GM19395 (cell line): ENCODE data around the gene TNFRSF1B.

Experiments used
- ATAC-seq: cut with Tn5 transposase; IDR thresholded peaks from one replicate; pipeline ENCODE4 v1.9.1; 2021; ENCODE audit warnings: mild to moderate bottlenecking, moderate library complexity; ENCODE audit not compliant: unreplicated experiment

Gene TNFRSF1B

GRCh38 chr1:12157366-12158231 lies 9.2 kb upstream of the TNFRSF1B start:
- ATAC-seq: no peak

DNA sequence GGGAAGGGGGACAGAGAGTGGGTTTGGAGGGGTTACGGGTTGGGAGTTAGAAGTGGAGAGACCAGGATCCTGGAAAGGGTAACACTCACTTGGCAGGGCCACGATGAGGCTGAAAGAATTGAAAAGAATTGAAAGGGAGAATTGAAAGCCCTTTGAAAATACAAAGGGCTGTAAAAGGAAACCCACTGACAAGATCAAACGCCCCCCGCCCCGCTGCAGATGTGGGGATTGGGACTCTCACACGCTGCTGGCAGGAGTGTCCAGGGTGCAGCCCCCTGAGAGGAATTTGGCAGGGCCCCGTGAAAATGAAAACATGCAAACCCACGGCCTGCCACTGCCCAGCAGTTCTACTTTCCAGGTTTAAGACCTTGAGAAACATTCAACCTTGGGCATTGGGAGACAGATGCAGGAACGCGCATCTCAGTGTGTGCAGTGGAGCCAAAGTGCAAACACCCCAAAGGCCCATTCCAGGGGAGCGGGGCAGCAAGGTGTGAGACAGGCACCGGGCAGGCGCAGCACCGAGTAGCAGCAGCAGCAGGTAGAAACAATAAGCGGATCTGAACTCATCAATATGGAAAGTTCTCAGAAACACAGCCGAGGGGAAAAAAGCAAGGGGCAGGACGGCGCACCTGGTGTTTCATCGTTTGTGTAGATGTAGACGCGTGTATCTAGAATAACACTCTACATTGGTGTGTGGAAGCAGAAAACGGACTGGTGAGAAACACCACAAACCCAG lies 8.3 kb upstream of the TNFRSF1B start:
- ATAC-seq: no peak

DNA sequence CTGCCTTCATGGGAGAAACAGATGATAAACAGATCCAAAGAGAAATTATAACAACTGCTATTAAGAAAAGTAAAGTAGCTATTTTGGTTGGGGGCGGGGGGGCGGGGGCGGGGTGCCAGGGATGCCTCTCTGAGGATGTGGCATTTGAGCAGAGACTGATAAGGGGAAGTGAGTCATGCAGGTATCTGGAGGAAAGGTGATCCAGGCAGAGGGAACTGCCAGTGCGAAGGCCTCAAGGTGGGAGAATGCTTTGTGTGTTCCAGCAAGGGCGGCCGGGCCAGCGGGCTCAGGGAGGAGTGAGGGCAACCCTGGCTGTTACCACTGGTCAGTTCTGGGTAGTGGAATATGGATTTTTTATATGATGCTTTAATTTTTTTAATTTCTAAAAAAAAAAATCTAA lies 7.0 kb upstream of the TNFRSF1B start:
- no peak for ATAC-seq

DNA sequence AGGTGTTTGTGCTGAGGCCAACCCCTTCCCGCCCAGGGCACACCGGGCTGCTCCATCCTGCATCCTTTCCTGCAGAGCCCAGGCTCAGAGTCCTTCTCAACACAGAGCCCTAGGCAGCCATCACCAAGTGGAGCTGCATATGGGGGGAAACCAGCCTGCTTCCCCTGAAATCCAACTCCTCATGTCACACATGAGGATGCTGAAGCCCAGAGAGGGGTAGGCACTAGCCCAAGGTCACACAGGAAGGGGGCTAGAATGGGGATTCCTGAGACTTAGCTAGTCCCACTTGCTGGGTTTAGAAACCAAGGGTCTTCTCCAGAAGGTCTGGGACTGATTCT lies 5.5 kb upstream of the TNFRSF1B start:
- peak; percentile 4 for ATAC-seq

- peak; percentile 79 for ATAC-seq
Observed at GRCh38 chr1:12161662-12162458, 4.9 kb upstream of the TNFRSF1B start.

GRCh38 chr1:12162459-12163137 lies 4.2 kb upstream of the TNFRSF1B start:
- ATAC-seq: no peak

DNA sequence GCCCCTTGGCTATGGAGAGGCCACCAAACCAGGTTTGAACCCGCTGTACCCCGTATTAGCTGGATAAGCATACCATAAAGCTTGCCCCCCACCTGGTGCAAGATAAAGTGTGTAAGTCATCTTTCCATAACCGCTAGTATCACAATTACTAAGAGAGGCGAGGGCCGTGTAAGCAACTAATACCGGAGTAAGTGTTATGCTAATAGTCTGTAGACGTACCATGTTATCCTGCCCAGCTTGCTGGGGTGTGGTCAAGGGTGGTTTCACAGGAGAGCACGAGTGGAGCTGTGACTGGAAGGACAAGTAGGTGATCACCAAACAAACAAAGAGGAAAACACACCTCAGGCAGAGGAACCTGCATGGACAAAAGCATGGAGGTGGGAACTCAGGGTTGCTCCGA lies 3.6 kb upstream of the TNFRSF1B start:
- no peak for ATAC-seq

GRCh38 chr1:12164210-12164609 lies 2.6 kb upstream of the TNFRSF1B start:
- no peak for ATAC-seq

GRCh38 chr1:12165342-12165741 lies 1.4 kb upstream of the TNFRSF1B start:
- ATAC-seq: no peak

- peak; percentile 18 for ATAC-seq
Observed at GRCh38 chr1:12167493-12168429, 970 bp downstream of the TNFRSF1B start.

- ATAC-seq: no peak
Observed at GRCh38 chr1:12168451-12169160, 1.8 kb downstream of the TNFRSF1B start.

GRCh38 chr1:12169442-12170135 lies 2.8 kb downstream of the TNFRSF1B start:
- ATAC-seq: no peak

GRCh38 chr1:12170263-12170671 lies 3.5 kb downstream of the TNFRSF1B start:
- no peak for ATAC-seq

DNA sequence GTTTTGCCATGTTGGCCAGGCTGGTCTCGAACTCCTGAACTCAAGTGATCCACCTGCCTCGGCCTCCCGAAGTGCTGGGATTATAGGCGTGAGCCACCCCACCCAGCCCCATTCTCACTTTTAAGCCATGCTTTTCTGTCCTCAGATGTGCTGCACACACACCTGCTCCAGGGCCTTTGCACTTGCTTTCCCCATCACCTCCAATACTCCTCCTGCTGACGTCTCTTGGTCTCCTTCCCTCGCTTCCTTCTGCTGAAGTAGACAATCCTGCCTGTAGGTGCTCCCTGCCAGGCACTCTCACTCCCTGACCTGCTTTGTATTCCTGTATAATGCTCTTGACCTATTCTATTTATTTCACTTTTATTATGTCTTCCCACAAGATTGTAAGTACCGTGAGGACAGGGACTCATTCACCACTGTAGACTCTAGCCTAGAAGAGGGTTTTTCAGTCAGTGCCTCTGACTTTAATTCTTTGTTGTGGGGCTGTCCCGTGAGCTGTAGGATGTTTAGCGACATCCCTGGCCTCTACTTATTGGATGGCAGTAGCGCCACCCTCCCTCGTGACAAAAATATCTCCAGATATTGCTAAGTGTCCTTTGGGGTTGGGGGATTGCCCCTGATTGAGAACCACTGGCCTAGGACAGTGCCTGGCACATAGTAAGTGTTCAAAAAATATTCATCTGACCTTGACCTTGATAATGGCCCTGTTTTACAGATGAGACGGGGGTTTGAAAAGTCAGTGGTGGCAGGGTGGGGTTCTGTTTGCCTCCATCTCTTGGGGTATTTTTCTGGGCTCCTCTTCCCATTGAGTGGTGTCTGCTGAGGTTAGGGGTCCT lies 4.6 kb downstream of the TNFRSF1B start:
- ATAC-seq: no peak

DNA sequence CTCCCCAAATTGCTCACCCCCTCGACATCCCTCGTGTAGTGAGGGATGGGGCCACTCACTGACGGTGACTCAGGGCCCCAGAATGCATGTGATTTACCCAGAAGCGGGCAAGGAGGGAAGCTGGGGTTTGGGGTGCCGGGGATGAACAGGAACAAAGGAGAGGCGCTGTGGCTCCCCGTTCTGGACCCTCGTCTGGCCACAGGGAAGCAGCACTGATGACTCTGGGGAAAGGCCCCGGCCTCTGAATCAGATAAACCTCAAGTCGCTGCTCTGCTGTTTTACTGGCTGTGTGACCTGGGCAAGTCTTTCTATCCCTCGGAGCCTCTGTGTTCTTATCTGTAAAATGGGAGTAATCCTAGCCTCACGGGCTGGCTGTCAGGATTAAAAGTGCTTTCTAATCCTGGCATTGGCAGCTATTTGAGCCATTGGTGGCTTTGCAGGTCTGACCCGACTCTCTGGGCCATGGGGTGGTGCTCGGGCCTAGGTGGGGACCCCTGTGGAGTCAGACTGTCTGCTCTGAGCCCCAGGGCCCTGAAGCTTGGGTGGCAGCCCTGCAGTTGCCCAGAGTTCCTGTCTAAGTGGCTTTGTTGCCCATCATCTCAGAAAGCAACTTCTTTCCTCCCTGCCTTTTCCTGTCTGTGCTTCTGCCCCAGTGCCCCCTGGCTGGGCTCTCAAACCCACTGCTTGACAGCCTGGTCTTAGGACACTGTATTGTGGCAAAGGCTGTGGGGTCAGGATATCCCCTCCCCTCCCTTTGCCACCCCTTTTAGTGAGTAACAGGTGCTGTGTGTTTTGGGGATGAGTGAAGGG lies 5.5 kb downstream of the TNFRSF1B start:
- no peak for ATAC-seq

DNA sequence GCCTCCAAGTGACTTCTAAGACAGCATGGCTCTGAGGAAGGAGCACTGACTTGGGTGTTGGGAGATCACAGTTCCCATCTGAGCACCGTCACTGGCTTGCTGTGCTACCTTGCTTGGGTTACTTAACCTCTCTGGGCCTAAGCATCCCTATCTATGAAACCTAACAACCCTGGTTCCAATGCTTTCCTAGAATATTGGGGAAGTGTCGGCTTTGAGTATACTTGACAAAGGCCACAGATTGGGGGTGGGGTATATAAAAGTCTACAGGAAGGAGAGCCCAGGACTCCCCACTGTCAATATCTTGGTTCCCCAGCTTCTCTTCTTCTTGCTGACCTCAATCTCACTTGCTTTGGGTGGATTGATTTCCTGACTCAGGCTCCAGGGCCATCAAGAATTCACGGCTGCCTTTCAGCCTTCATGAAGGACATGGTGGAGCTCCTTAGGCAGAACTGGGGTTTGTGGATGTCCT lies 6.3 kb downstream of the TNFRSF1B start:
- ATAC-seq: no peak

GRCh38 chr1:12173631-12174121 lies 6.9 kb downstream of the TNFRSF1B start:
- ATAC-seq: no peak
